ENCODE measurements around the gene VPS35L. TPM values are rescaled to one million over a fixed set of nuclear protein-coding genes. Genes with fewer than 3 reads are reported as not detected.
A peak's percentile ranks its signal among the peaks of the same experiment; 100 is the strongest.

Gene VPS35L
- total RNA-seq, 1 donor from 2014 or later = 38.1 TPM

DNA sequence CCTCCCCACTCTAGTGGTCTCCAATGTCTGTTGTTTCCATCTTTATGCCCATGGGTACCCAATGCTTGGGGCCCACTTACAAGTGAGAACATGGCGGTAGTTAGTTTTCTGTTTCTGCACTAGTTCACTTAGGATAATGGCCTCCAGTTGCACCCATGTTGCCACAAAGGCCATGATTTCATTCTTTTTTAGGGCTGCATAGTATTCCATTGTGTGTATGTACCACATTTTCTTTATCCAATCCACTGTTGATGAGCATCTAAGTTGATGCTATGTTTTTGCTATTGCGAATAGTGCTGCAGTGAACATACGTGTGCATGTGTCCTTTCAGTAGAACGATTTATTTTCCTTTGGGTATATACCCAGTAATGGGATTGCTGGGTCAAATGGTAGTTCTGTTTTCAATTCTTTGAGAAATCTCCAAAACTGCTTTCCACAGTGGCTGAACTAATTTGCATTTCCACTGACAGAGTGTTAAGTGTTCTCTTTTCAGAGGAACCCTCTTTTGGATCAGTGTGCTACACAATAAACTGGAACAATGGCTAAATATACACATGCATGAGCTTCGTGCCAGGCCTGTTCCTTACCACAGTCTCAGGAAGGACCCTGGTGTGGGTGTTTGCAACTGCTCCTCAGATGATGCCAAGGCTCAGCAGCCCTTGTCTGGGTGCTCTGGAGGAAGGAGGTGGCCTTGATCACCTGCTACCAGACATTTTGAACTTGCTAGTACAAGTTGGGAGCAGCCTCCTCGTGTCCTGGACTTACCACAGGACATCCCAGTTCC is 128.1 kb downstream of the VPS35L start:
- Histone ChIP-seq H3K27ac (ENCODE audit: low read depth, low read length) (no peak overlapping the region), H3K4me3 (ENCODE audit: low read length in 3 of 3) (no peak overlapping the region), H3K36me3 (ENCODE audit: control insufficient read depth in 3 of 3, insufficient read depth in 3 of 3, low read length in 3 of 3) (peaks cover 28 to 42% (median 34%) of the 10 kb centered on the region in 3 donors), H3K9me3 (ENCODE audit: control insufficient read depth in 3 of 3, low read length in 3 of 3) (peaks cover 0 to 2% (median 0%) of the 10 kb centered on the region in 3 donors), H3K4me1 (ENCODE audit: control insufficient read depth in 3 of 3, insufficient read depth in 3 of 3, low read length in 3 of 3) (peaks cover 6 to 26% (median 13%) of the 10 kb centered on the region in 3 donors), H3K27me3 (ENCODE audit: control insufficient read depth in 3 of 3, insufficient read depth in 3 of 3, low read length in 3 of 3) (no peaks in the 10 kb centered on the region), H3K9ac (ENCODE audit: low read depth in 1 of 3, low read length in 3 of 3) (no peak overlapping the region)

DNA sequence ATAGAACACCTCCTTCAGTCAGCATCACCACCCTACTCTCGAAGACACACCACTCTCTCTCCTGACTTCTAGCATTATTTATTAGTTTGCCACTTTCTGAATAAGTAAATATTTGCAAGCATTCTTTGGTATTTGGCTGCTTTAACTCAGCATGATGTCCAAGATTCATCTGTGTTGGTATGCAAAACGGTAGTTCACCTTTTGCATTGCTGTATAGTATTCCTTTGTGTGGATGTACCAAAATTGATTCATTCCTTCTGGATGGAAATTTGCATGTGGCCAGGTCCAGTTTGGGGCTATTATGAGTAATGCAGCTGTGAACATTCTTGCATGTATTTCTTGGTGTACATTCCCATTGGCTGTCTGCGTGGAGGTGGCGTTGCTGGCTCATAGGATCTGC is 129.7 kb downstream of the VPS35L start:
- Histone ChIP-seq H3K9me3 (ENCODE audit: control insufficient read depth in 3 of 3, low read length in 3 of 3) (peaks cover 0 to 2% (median 0%) of the 10 kb centered on the region in 3 donors), H3K4me1 (ENCODE audit: control insufficient read depth in 3 of 3, insufficient read depth in 3 of 3, low read length in 3 of 3) (peaks cover 9 to 30% (median 16%) of the 10 kb centered on the region in 3 donors), H3K36me3 (ENCODE audit: control insufficient read depth in 3 of 3, insufficient read depth in 3 of 3, low read length in 3 of 3) (peaks cover 27 to 42% (median 34%) of the 10 kb centered on the region in 3 donors), H3K4me3 (ENCODE audit: low read length in 3 of 3) (no peak overlapping the region), H3K9ac (ENCODE audit: low read depth in 1 of 3, low read length in 3 of 3) (no peak overlapping the region), H3K27ac (ENCODE audit: low read depth, low read length) (no peak overlapping the region), H3K27me3 (ENCODE audit: control insufficient read depth in 3 of 3, insufficient read depth in 3 of 3, low read length in 3 of 3) (no peaks in the 10 kb centered on the region)

DNA sequence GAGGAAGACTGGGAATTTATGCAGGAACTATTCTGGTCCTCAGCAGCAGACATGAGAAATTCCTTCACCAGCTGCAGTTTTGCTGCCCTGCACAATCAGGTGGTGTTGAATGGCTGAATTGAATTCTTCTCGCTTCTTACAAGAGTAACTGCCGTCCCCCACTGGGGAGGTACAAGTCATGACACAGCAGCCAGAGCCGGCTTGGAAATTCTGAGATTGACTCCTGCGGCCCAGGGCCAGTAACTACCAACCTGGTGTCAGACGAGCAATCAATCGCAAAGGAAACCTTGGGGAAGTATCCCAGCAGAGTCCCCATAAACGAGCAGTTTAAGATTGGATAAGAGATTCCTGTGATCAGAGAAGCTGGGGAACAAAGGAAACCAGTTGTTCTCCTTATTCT is 131.8 kb downstream of the VPS35L start:
- Histone ChIP-seq H3K4me1 (ENCODE audit: control insufficient read depth in 3 of 3, insufficient read depth in 3 of 3, low read length in 3 of 3) (peaks cover 8 to 28% (median 21%) of the 10 kb centered on the region in 3 donors), H3K9ac (ENCODE audit: low read depth in 1 of 3, low read length in 3 of 3) (no peak overlapping the region), H3K4me3 (ENCODE audit: low read length in 3 of 3) (no peak overlapping the region), H3K36me3 (ENCODE audit: control insufficient read depth in 3 of 3, insufficient read depth in 3 of 3, low read length in 3 of 3) (peaks cover 27 to 47% (median 32%) of the 10 kb centered on the region in 3 donors), H3K27ac (ENCODE audit: low read depth, low read length) (no peak overlapping the region), H3K27me3 (ENCODE audit: control insufficient read depth in 3 of 3, insufficient read depth in 3 of 3, low read length in 3 of 3) (no peaks in the 10 kb centered on the region), H3K9me3 (ENCODE audit: control insufficient read depth in 3 of 3, low read length in 3 of 3) (peaks cover 0 to 2% (median 0%) of the 10 kb centered on the region in 3 donors)

- H3K9ac ChIP-seq (ENCODE audit: low read depth in 1 of 3, low read length in 3 of 3) = no peak overlapping the region
- H3K4me3 ChIP-seq (ENCODE audit: low read length in 3 of 3) = no peak overlapping the region
- peak overlapping the region; percentile 54 for H3K27ac ChIP-seq (ENCODE audit: low read depth, low read length)
- no peaks in the 10 kb centered on the region for H3K27me3 ChIP-seq (ENCODE audit: control insufficient read depth in 3 of 3, insufficient read depth in 3 of 3, low read length in 3 of 3)
- peaks cover 21 to 37% (median 21%) of the 10 kb centered on the region in 3 donors for H3K36me3 ChIP-seq (ENCODE audit: control insufficient read depth in 3 of 3, insufficient read depth in 3 of 3, low read length in 3 of 3)
- peaks cover 8 to 28% (median 21%) of the 10 kb centered on the region in 3 donors for H3K4me1 ChIP-seq (ENCODE audit: control insufficient read depth in 3 of 3, insufficient read depth in 3 of 3, low read length in 3 of 3)
- H3K9me3 ChIP-seq (ENCODE audit: control insufficient read depth in 3 of 3, low read length in 3 of 3) = peaks cover 0 to 2% (median 0%) of the 10 kb centered on the region in 3 donors
These were observed 133.0 kb downstream of the VPS35L start for GRCh38 chr16:19688396-19689024.

DNA sequence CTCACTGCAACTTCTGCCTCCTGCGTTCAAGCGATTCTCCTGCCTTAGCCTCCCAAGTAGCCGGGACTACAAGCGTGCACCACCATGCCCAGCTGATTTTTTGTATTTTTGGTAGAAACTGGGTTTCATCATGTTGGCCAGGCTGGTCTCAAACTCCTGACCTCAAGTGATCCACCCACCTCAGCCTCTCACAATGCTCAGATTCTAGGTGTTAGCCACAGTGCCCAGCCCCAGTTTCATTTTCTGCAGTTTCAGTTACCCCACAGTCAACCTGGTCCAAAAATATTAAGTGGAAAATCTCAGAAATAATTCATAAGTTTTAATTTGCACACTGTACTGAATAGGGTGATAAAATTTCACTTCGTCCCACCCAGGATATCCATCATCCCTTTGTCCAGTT is 133.8 kb downstream of the VPS35L start:
- H3K27ac ChIP-seq (ENCODE audit: low read depth, low read length) = no peak overlapping the region
- no peak overlapping the region for H3K9ac ChIP-seq (ENCODE audit: low read depth in 1 of 3, low read length in 3 of 3)
- H3K27me3 ChIP-seq (ENCODE audit: control insufficient read depth in 3 of 3, insufficient read depth in 3 of 3, low read length in 3 of 3) = no peaks in the 10 kb centered on the region
- peaks cover 0 to 2% (median 0%) of the 10 kb centered on the region in 3 donors for H3K9me3 ChIP-seq (ENCODE audit: control insufficient read depth in 3 of 3, low read length in 3 of 3)
- H3K4me3 ChIP-seq (ENCODE audit: low read length in 3 of 3) = no peak overlapping the region
- peaks cover 8 to 28% (median 21%) of the 10 kb centered on the region in 3 donors for H3K4me1 ChIP-seq (ENCODE audit: control insufficient read depth in 3 of 3, insufficient read depth in 3 of 3, low read length in 3 of 3)
- peaks cover 14 to 30% (median 18%) of the 10 kb centered on the region in 3 donors for H3K36me3 ChIP-seq (ENCODE audit: control insufficient read depth in 3 of 3, insufficient read depth in 3 of 3, low read length in 3 of 3)

GRCh38 chr16:19690196-19690595 is 134.7 kb downstream of the VPS35L start:
- Histone ChIP-seq H3K27me3 (ENCODE audit: control insufficient read depth in 3 of 3, insufficient read depth in 3 of 3, low read length in 3 of 3) (no peaks in the 10 kb centered on the region), H3K36me3 (ENCODE audit: control insufficient read depth in 3 of 3, insufficient read depth in 3 of 3, low read length in 3 of 3) (peaks cover 12 to 22% (median 13%) of the 10 kb centered on the region in 3 donors), H3K4me1 (ENCODE audit: control insufficient read depth in 3 of 3, insufficient read depth in 3 of 3, low read length in 3 of 3) (peaks cover 8 to 28% (median 21%) of the 10 kb centered on the region in 3 donors), H3K4me3 (ENCODE audit: low read length in 3 of 3) (no peak overlapping the region), H3K9ac (ENCODE audit: low read depth in 1 of 3, low read length in 3 of 3) (peak overlapping the region in 1 of 3 donors; percentile 2), H3K9me3 (ENCODE audit: control insufficient read depth in 3 of 3, low read length in 3 of 3) (no peaks in the 10 kb centered on the region), H3K27ac (ENCODE audit: low read depth, low read length) (peak overlapping the region; percentile 36)

- Histone ChIP-seq H3K36me3 (ENCODE audit: control insufficient read depth in 3 of 3, insufficient read depth in 3 of 3, low read length in 3 of 3) (peaks cover 6 to 15% (median 13%) of the 10 kb centered on the region in 3 donors), H3K27ac (ENCODE audit: low read depth, low read length) (peak overlapping the region; percentile 54)
These were observed 135.7 kb downstream of the VPS35L start for GRCh38 chr16:19691161-19691711.

GRCh38 chr16:19694989-19695388 is 139.5 kb downstream of the VPS35L start:
- Histone ChIP-seq H3K27me3 (ENCODE audit: control insufficient read depth in 3 of 3, insufficient read depth in 3 of 3, low read length in 3 of 3) (no peaks in the 10 kb centered on the region), H3K36me3 (ENCODE audit: control insufficient read depth in 3 of 3, insufficient read depth in 3 of 3, low read length in 3 of 3) (peaks cover 3 to 10% (median 7%) of the 10 kb centered on the region in 3 donors), H3K4me1 (ENCODE audit: control insufficient read depth in 3 of 3, insufficient read depth in 3 of 3, low read length in 3 of 3) (peaks cover 34 to 50% (median 46%) of the 10 kb centered on the region in 3 donors), H3K27ac (ENCODE audit: low read depth, low read length) (no peak overlapping the region), H3K9me3 (ENCODE audit: control insufficient read depth in 3 of 3, low read length in 3 of 3) (no peaks in the 10 kb centered on the region), H3K9ac (ENCODE audit: low read depth in 1 of 3, low read length in 3 of 3) (no peak overlapping the region), H3K4me3 (ENCODE audit: low read length in 3 of 3) (no peak overlapping the region)

More at GRCh38 chr16:19691161-19691711, 135.7 kb downstream of the VPS35L start:
- no peak overlapping the region for H3K9ac ChIP-seq (ENCODE audit: low read depth in 1 of 3, low read length in 3 of 3)
- no peaks in the 10 kb centered on the region for H3K9me3 ChIP-seq (ENCODE audit: control insufficient read depth in 3 of 3, low read length in 3 of 3)
- H3K4me3 ChIP-seq (ENCODE audit: low read length in 3 of 3) = no peak overlapping the region
- H3K27me3 ChIP-seq (ENCODE audit: control insufficient read depth in 3 of 3, insufficient read depth in 3 of 3, low read length in 3 of 3) = no peaks in the 10 kb centered on the region
- peaks cover 8 to 32% (median 24%) of the 10 kb centered on the region in 3 donors for H3K4me1 ChIP-seq (ENCODE audit: control insufficient read depth in 3 of 3, insufficient read depth in 3 of 3, low read length in 3 of 3)

DNA sequence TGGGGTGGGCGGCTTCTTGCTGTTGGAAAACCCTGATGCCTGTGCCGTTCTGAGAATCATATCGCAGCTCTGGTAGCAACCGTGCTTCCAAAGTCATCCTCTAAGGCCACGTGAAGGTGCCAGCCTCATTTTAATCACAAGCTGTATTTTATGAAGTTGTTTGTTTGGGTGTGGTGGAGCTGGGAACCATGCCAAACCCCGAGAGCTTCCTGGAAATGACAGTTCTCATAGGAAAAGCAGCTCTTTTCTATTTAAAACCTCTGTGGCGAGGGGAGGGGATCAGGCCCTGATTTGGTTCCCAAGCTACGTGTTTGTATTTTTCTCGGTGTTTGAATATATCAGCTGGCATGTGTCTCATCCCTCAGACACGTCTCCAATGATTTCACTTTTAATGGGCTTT is 140.8 kb downstream of the VPS35L start:
- Histone ChIP-seq H3K27me3 (ENCODE audit: control insufficient read depth in 3 of 3, insufficient read depth in 3 of 3, low read length in 3 of 3) (no peaks in the 10 kb centered on the region), H3K9me3 (ENCODE audit: control insufficient read depth in 3 of 3, low read length in 3 of 3) (no peaks in the 10 kb centered on the region), H3K36me3 (ENCODE audit: control insufficient read depth in 3 of 3, insufficient read depth in 3 of 3, low read length in 3 of 3) (peaks cover 4 to 9% (median 7%) of the 10 kb centered on the region in 3 donors), H3K4me1 (ENCODE audit: control insufficient read depth in 3 of 3, insufficient read depth in 3 of 3, low read length in 3 of 3) (peaks cover 35 to 49% (median 38%) of the 10 kb centered on the region in 3 donors), H3K27ac (ENCODE audit: low read depth, low read length) (peak overlapping the region; percentile 85), H3K9ac (ENCODE audit: low read depth in 1 of 3, low read length in 3 of 3) (peak overlapping the region in 2 of 3 donors; percentile 34 to 54), H3K4me3 (ENCODE audit: low read length in 3 of 3) (no peak overlapping the region)
